Ishikawa (cell line): ENCODE data around the gene SHC2.

Experiments
- CEBPB ChIP-seq: IDR thresholded peaks from 2 replicates; pipeline ENCODE4 v1.6.1; 2012
- CREB1 ChIP-seq: IDR thresholded peaks from 2 replicates; pipeline ENCODE4 v1.6.1; 2012; ENCODE audit warnings: low read depth
- EGR1 ChIP-seq: IDR thresholded peaks from 2 replicates; pipeline ENCODE4 v1.6.1; 2012
- EP300 ChIP-seq: IDR thresholded peaks from 2 replicates; pipeline ENCODE4 v1.6.1; 2012; ENCODE audit warnings: borderline replicate concordance
- FOXM1 ChIP-seq: IDR thresholded peaks from 2 replicates; pipeline ENCODE4 v1.6.1; 2012; ENCODE audit warnings: low read depth, borderline replicate concordance
- MAX ChIP-seq: IDR thresholded peaks from 2 replicates; pipeline ENCODE4 v1.6.1; 2012
- NFIC ChIP-seq: IDR thresholded peaks from 2 replicates; pipeline ENCODE4 v1.6.1; 2012
- RAD21 ChIP-seq: IDR thresholded peaks from 2 replicates; pipeline ENCODE4 v1.6.1; 2012; ENCODE audit warnings: low read depth
- TAF1 ChIP-seq: IDR thresholded peaks from 2 replicates; pipeline ENCODE4 v1.6.1; 2012; ENCODE audit warnings: low read depth, mild to moderate bottlenecking
- TCF12 ChIP-seq: IDR thresholded peaks from 2 replicates; pipeline ENCODE4 v1.6.1; 2012; ENCODE audit warnings: low read depth
- TEAD4 ChIP-seq: IDR thresholded peaks from 2 replicates; pipeline ENCODE4 v1.6.1; 2012
- USF1 ChIP-seq: IDR thresholded peaks from 2 replicates; pipeline ENCODE4 v1.6.1; 2012
- YY1 ChIP-seq: IDR thresholded peaks from 2 replicates; pipeline ENCODE4 v1.6.1; 2012; ENCODE audit warnings: low read depth
- ZBTB7A ChIP-seq: IDR thresholded peaks from 2 replicates; pipeline ENCODE4 v1.6.1; 2012; ENCODE audit warnings: low read depth
- TF ChIP-seq, protein P1 (sequence below): IDR thresholded peaks from 2 replicates; pipeline ENCODE4 v1.6.1; 2012; ENCODE audit warnings: low read depth, mild to moderate bottlenecking

SHC2 gene

GRCh38 chr19:370641-371330 lies 90.0 kb downstream of the SHC2 start:
- TF ChIP-seq YY1 (no peak), TAF1 (no peak), TEAD4 (no peak), NFIC (no peak), USF1 (no peak), FOXM1 (no peak), TCF12 (no peak), EGR1 (no peak), CREB1 (no peak), RAD21 (no peak), MAX (no peak), ZBTB7A (no peak), EP300 (no peak)
- TF ChIP-seq, protein P1, sequence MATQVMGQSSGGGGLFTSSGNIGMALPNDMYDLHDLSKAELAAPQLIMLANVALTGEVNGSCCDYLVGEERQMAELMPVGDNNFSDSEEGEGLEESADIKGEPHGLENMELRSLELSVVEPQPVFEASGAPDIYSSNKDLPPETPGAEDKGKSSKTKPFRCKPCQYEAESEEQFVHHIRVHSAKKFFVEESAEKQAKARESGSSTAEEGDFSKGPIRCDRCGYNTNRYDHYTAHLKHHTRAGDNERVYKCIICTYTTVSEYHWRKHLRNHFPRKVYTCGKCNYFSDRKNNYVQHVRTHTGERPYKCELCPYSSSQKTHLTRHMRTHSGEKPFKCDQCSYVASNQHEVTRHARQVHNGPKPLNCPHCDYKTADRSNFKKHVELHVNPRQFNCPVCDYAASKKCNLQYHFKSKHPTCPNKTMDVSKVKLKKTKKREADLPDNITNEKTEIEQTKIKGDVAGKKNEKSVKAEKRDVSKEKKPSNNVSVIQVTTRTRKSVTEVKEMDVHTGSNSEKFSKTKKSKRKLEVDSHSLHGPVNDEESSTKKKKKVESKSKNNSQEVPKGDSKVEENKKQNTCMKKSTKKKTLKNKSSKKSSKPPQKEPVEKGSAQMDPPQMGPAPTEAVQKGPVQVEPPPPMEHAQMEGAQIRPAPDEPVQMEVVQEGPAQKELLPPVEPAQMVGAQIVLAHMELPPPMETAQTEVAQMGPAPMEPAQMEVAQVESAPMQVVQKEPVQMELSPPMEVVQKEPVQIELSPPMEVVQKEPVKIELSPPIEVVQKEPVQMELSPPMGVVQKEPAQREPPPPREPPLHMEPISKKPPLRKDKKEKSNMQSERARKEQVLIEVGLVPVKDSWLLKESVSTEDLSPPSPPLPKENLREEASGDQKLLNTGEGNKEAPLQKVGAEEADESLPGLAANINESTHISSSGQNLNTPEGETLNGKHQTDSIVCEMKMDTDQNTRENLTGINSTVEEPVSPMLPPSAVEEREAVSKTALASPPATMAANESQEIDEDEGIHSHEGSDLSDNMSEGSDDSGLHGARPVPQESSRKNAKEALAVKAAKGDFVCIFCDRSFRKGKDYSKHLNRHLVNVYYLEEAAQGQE: no peak

- no peak for TF ChIP-seq USF1
- TF ChIP-seq MAX: no peak
- TF ChIP-seq EP300: no peak
- TF ChIP-seq, protein P1: no peak
- no peak for TF ChIP-seq FOXM1
- no peak for TF ChIP-seq YY1
- no peak for TF ChIP-seq TAF1
Measured at GRCh38 chr19:369876-370275, 91.0 kb downstream of the SHC2 start.

GRCh38 chr19:369256-369655 lies 91.6 kb downstream of the SHC2 start:
- TF ChIP-seq TEAD4: no peak
- no peak for TF ChIP-seq FOXM1
- TF ChIP-seq CEBPB: no peak
- no peak for TF ChIP-seq CREB1
- no peak for TF ChIP-seq RAD21
- TF ChIP-seq, protein P1: no peak
- no peak for TF ChIP-seq EGR1
- TF ChIP-seq TAF1: no peak
- no peak for TF ChIP-seq NFIC
- no peak for TF ChIP-seq TCF12
- TF ChIP-seq USF1: no peak
- TF ChIP-seq EP300: no peak
- TF ChIP-seq ZBTB7A: no peak

- no peak for TF ChIP-seq TCF12
- TF ChIP-seq RAD21: no peak
- TF ChIP-seq TEAD4: no peak
- no peak for TF ChIP-seq TAF1
- TF ChIP-seq CEBPB: no peak
- no peak for TF ChIP-seq MAX
- TF ChIP-seq, protein P1: no peak
- no peak for TF ChIP-seq YY1
- TF ChIP-seq FOXM1: no peak
- TF ChIP-seq EGR1: no peak
- no peak for TF ChIP-seq ZBTB7A
- TF ChIP-seq USF1: no peak
- TF ChIP-seq EP300: no peak
- TF ChIP-seq CREB1: no peak
- TF ChIP-seq NFIC: no peak
Measured at GRCh38 chr19:368630-369024, 92.2 kb downstream of the SHC2 start.
